ENCODE results near the gene PDE1C.
"Not testable (repeated sequence)": the region's sequence is repeated elsewhere in the genome, so short reads cannot be mapped to it uniquely, and the experiment has no call there.

PDE1C gene

GRCh38 chr7:32042900-32043299 lies 27.3 kb downstream of the PDE1C start:
- DNase-seq: no peak

DNA sequence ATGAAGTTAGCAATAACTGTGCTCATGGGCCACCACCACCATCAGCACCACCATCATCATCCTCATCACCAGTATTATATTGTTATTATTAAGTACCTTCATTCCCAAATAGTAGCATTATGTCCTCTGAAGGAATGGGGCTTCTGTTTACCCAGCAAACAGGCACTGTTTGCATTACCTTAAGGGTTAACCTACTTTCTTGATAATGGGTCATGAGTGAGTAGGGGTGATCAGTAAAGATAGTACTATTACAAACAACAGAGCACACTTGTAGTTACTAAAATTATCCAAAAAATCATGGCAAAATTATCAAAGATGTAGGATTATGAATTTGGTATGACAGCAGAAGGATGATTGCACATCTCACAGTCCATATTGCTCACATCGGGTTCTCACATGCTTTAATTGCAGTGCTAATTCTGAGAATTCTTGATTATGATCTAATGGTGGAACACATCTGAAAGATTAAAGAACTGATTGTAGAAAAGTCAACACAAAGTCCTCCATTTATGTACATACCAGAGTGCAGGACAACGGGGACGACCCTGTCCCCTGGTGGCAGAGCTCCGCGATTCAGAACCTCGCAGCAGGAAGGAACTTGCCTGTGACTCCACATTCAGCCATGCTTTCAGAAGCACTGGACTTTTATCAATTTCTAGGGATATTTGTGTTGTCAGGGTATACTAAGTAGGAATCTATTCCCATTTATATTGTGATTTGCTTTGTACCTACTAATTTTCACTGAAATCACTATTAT lies 31.0 kb downstream of the PDE1C start:
- DNase-seq: no peak

DNA sequence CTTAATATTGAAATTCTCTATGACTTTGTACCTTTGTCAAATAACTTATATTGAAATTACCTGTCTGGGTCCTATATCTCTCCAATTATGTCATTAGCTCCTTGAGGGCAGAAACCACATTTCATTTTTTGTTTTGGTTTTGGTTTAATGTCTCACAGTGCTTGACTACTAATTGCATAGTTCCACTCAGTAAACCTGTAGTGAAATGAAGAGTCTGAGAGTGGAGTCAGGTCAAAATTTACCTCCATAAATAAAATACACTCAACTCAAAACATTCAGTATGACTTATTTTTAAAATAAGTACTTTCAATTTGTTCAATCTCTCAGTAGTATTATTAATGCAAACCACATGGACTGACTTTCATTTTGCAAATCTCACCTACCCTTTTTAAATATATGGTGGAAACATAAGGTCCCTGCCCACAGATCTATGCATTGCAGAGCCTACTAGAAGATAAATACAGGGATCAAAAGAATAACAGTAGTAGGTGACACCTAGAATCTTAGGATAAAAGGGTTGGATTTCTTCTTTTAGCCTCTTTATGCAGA lies 32.5 kb downstream of the PDE1C start:
- DNase-seq: no peak

DNA sequence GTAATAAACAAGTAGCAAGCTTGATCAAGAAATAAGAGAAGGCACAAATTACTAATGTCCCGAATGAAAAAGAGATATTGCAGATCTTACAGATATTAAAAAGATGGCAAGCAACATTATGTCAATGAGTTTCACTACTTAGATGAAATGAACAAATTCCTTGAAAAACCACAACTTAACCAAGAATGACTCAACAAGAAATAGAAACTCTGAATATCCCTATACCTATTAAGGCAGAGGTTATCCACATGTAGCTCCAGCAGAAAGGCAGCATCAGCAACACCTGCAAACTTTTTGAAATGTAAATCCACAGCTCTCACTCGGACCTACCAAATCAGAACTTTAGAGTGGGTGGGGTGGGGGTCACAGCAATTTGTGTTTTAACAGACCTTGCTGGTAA lies 33.6 kb downstream of the PDE1C start:
- no peak for DNase-seq

DNA sequence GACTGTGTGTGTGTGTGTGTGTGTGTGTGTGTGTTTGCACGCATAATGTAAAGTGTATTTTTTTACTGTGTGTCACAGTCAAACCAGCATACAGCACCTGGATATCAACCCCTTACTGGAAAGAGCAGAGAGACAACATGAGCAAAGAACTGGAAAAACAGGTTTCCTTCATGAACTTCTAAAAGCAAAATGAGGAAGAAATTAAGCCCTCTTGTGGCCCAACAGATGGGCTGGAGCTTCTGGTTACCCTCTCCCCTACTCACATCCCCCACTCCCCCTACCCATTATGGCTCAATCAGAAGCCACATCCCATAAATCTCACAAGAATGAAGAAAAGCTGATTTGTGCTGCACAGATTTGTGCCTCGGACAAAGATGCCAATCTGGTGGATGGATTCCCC lies 36.2 kb downstream of the PDE1C start:
- no peak for DNase-seq

GRCh38 chr7:32033006-32033405 lies 37.2 kb downstream of the PDE1C start:
- DNase-seq: no peak

DNA sequence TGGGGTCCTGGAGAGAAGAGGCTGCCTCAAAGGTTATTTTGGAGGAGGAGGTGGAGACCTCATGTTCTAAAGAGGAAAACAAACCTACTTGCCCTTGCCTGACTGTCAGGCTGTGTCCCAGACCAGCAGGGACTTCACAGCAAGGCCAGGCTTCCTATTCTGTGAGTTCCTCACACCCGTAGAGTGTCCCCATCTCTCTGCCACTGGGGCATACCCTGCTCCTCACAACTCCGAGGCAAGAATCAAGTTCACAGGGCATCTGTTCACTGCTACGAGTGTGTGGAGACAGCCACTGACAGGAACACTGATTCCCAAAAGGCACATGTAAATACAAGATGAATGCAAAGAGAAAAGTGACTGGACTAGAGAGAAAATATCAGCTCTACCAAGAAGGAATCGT lies 38.0 kb downstream of the PDE1C start:
- no peak for DNase-seq

GRCh38 chr7:32030904-32031692 lies 39.1 kb downstream of the PDE1C start:
- DNase-seq: no peak

- no peak for DNase-seq
Measured at GRCh38 chr7:32026083-32026425, 44.2 kb downstream of the PDE1C start.

- DNase-seq: no peak
Measured at GRCh38 chr7:32025381-32026082, 44.7 kb downstream of the PDE1C start.

DNA sequence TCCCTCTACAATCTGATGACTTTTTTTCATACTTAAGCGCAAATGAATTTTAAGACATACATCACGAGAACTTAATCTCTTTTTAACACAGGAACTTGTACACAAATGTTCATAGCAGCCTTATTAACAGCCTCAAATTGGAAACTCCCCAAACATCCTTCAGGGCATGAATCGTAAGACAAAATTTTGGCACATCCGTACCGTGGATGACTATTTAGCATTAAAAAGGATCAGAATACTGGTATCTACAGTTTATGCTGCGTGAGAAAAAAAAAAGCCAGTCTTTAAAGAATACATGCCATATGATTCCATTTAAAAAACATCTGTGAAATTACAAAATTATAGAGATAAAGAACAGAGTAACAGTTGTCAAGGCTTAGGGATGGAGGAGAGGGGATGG lies 46.8 kb downstream of the PDE1C start:
- DNase-seq: no peak

- DNase-seq: no peak
Measured at GRCh38 chr7:32022966-32023365, 47.2 kb downstream of the PDE1C start.

DNA sequence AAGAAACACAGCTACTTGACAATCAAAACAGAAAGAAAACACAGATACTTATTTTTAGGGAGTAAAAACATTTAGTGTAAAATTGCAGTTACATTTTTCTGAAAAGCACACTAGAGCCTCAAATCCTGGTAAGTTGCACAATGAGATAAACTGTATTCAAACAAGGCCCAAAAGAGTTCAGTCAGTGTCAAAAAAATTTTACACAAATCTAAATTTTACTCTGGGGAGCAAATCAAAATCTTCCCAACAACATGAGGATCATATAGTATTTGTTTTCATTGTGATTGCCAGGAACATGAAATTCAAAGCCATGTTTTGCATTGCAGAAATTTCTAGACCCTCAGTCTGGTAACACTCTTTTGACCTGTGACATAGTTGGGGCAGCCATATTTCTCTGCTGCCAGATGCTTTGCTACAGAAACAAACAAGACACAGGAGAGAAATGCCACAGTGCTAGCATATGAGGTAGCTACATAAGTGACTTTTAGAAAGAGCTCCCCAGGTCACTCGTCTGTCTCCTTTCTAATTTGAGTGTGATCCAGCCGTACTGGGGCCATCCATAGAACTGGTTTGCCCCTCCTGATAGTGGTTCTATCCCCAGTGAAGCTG lies 49.6 kb downstream of the PDE1C start:
- no peak for DNase-seq

DNA sequence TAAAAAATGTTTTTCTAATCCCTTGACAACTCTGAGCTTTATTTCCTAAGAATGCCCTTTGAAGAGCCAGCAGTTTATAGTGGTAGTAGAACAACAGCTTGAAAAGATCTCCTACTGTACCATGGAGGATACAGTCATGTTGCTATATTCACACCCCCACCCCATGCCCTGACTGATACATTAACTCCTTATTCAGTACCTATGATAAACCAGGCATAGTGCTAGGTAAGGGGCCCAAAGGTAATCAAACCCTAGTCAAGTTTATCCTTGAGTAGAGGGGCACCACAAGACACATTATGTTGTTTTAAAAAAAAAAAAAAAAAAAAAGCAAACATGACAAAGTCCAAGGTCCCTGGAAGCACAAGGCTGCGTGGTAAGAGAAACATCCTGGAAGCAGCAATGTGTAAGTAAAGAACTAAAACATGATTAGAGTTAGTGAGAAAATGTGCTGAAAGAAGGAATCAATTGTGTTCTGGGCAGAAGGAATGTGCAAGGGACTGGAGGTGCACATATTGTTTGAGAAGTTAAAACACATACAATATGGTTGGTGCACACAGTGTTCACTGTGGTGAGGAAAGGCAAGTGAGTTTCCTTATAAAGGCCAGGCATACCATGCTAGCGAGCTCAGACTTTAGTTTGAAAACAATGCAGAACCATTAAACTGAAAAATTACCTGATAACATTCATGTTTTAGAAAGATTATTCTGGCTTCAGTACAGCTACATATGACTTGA lies 51.2 kb downstream of the PDE1C start:
- DNase-seq: no peak

DNA sequence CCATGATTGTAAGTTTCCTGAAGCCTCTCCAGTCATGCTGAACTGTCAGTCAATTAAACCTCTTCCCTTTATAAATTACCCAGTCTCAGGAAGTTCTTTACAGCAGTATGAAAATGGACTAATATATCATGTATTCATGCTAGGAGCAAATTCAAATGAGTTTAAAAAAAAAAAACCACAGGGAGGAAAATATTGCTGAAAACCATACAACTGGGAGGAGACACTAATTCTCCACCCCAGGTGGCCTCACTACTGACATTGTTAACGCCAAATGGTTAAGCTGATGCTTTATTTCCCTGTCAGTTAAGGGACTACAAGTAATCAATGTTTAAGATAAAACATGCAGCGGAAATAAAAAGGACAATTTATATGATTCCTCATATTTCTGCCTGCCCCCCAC lies 55.1 kb downstream of the PDE1C start:
- DNase-seq: no peak

DNA sequence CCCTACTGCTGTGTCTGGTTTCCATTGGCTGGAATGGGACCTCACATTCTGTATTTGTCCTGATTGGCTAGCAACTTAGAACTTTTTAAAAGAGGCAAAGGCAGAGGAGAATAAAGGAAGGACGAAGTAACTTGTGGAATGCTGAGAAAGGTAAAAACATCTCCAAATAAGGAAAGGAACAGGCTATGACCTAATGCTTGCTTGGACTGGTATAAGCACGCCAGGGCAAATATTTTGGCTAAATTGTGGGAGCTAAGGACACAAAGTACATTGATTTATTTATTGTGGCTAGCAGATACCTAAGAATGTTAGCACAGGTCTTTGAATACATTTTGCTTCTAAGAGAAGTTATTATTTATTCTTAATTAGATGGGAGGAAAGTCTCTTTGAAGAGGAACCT lies 56.7 kb downstream of the PDE1C start:
- not testable (repeated sequence) for DNase-seq

DNA sequence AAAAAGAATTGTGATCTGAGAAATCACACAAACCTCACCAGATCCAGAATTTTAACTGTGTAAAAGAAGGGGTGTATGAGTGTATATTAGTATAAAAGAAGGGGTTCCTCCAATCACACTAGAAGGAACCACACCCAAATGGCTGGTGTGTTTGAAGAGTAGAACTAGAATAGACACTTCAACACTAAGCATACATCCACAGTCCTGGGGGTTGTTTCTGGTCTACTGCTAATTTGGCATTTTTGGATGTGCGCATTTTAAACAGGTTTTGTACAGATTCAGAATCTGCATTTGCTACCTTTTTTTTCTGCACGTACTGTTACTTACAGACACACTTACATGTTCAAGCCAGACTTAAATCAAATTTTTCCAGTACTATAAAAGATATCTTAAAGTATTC lies 64.6 kb downstream of the PDE1C start:
- DNase-seq: no peak

- no peak for DNase-seq
Measured at GRCh38 chr7:32001948-32002347, 68.3 kb downstream of the PDE1C start.

DNA sequence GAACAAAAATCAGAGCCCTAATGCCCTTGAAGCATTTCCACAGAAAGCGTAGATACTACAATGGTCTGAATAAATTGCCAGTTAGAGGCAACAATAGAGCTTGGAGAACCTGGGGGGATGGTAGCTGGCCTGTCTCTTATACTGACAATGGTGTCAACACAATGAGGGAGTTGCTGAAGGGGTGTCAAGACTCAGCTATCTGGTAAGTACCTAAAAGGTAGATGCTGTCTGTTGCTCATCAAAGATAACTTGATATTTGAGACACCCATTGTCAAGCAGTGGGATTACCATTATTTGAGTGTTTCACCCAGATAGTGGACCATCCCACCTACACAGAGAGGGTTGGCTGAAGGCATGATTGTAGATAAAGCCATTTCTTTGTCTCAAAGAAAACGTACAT lies 72.8 kb downstream of the PDE1C start:
- DNase-seq: no peak

GRCh38 chr7:31995134-31995533 lies 75.1 kb downstream of the PDE1C start:
- no peak for DNase-seq

GRCh38 chr7:31991846-31992245 lies 78.4 kb downstream of the PDE1C start:
- DNase-seq: no peak

DNA sequence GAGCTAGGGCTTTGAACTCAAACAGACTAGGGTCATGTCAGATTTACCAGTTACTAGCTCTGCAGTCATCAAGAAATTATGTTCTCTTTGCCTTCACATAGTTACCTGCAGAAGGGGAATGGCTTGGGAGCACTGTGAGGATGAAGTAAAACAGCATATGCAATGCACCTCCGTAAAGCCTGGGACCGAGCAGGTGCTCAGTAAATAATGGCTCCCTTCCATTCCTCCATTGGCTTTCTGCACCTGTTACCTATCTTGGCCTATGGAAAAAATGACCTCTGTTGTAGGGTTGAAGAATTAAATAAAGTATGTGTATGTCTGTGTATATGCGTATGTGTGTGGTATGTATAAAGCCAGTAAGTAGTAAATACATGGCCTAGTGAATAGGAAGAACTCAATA lies 78.8 kb downstream of the PDE1C start:
- DNase-seq: no peak
